Suprapubic skin (tissue), 4 donors: Measurements from ENCODE around the gene USP32. TPM values are rescaled to one million over a fixed set of nuclear protein-coding genes. Genes with fewer than 3 reads are reported as not detected.
A peak's percentile ranks its signal among the peaks of the same experiment; 100 is the strongest.
"Not testable (repeated sequence)": the region's sequence is repeated elsewhere in the genome, so short reads cannot be mapped to it uniquely, and the experiment has no call there.

Experiments used
- DNase-seq, 2 donors: peaks; one replicate each; pipeline ENCODE4 v3.0.0-alpha.2; 2019; ENCODE audit warnings: low spot score in 2 of 2
- H3K27ac ChIP-seq: fragments of 200-600 bp; sonication (generic); one replicate; pipeline ENCODE4 v1.5.1; 2019
- H3K27me3 ChIP-seq: fragments of 200-600 bp; sonication (generic); one replicate; pipeline ENCODE4 v1.5.1; 2019
- H3K36me3 ChIP-seq: fragments of 200-600 bp; sonication (generic); one replicate; pipeline ENCODE4 v1.5.1; 2019
- H3K4me1 ChIP-seq: fragments of 200-600 bp; sonication (generic); one replicate; pipeline ENCODE4 v1.5.1; 2019
- H3K4me3 ChIP-seq: fragments of 200-600 bp; sonication (generic); one replicate; pipeline ENCODE4 v1.5.1; 2019; ENCODE audit warnings: mild to moderate bottlenecking
- H3K9me3 ChIP-seq: fragments of 200-600 bp; sonication (generic); one replicate; pipeline ENCODE4 v1.5.1; 2019
- EP300 ChIP-seq: sonication (generic); formaldehyde crosslinking; IDR thresholded peaks from one replicate; pipeline ENCODE4 v1.6.1; 2017; ENCODE audit warnings: antibody characterized with exemption
- POLR2A ChIP-seq, 2 donors: fragments of 450-650 bp; IDR thresholded peaks; one replicate each; pipeline ENCODE4 v1.6.1; 2017; ENCODE audit warnings: antibody characterized with exemption in 2 of 2, mild to moderate bottlenecking in 2 of 2, moderate library complexity in 2 of 2
- POLR2AphosphoS5 ChIP-seq, 3 donors: sonication (generic); formaldehyde crosslinking; IDR thresholded peaks; one replicate each; pipeline ENCODE4 v1.6.1; 2017; ENCODE audit warnings: antibody characterized with exemption in 3 of 3
- WGBS: methylation state at CpG from one replicate; pipeline ENCODE4 v1.1.5; 2018; 5-methylcytosine and 5-hydroxymethylcytosine counted together
- total RNA-seq, 4 donors: library from RNA; depleted of rRNA; stranded (reverse); fragments of >200 nt; gene quantifications; one replicate each; pipeline ENCODE4 v1.1.0, GENCODE V29; 2016
- TF ChIP-seq, protein P1 (sequence below), 2 donors: fragments of 200-600 bp in 1 of 2; fragments of 450-650 bp in 1 of 2; sonication (generic) in 1 of 2; IDR thresholded peaks; one replicate each; pipeline ENCODE4 v1.5.1; 2016 to 2019; ENCODE audit warnings: antibody characterized with exemption in 2 of 2, mild to moderate bottlenecking in 1 of 2, moderate library complexity in 1 of 2

USP32 gene
- total RNA-seq, 4 donors from 2014 or later, result 58.3 to 74.5 (median 62.0) TPM

DNA sequence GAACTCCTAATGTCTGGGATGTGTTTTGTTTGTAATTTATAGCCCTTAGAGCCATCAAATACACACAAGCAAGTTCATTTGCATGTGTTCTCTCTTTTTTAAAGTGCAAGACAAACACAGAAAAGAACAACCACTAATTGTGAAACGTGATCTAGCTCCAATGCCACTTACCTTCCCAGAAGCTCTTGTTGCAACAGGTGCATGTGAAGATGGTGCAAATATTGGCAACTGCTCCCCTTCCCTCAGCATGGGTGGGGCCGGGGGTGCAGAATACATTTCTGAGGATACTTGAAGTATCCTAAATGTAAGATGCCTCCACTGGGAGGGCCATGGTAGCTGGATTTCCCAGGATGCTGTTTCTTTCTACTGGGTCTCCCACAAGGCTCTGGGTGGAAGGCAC is 213.8 kb downstream of the USP32 start:
- not testable (repeated sequence) for H3K4me1 ChIP-seq, H3K27me3 ChIP-seq, H3K4me3 ChIP-seq, H3K27ac ChIP-seq, H3K9me3 ChIP-seq, DNase-seq
- H3K36me3 ChIP-seq, result peaks cover 61% of the 10 kb centered on the region
- 90% methylated on average over 2 of the region's 2 CpGs for WGBS

DNA sequence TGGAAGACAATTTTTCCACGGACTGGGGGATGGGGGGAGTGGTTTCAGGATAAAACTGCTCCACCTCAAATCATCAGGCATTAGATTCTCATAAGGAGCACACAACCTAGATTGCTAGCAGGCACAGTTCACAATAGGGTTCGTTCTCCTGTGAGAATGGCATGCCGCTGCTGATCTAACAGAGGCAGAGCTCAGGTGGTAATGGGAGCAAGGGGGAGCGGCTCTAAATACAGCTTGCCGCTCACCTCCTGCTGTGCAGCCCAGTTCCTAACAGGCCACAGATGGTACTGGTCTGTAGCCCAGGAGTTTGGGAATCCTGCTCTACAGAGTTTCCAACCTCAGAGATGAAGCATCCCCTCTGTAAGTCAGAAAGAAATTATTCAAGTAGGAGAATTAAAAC is 215.2 kb downstream of the USP32 start:
- H3K27ac ChIP-seq, DNase-seq, H3K27me3 ChIP-seq, H3K9me3 ChIP-seq, H3K4me1 ChIP-seq, H3K4me3 ChIP-seq: not testable (repeated sequence)
- 93% methylated on average over 5 of the region's 5 CpGs for WGBS
- peaks cover 47% of the 10 kb centered on the region for H3K36me3 ChIP-seq

DNA sequence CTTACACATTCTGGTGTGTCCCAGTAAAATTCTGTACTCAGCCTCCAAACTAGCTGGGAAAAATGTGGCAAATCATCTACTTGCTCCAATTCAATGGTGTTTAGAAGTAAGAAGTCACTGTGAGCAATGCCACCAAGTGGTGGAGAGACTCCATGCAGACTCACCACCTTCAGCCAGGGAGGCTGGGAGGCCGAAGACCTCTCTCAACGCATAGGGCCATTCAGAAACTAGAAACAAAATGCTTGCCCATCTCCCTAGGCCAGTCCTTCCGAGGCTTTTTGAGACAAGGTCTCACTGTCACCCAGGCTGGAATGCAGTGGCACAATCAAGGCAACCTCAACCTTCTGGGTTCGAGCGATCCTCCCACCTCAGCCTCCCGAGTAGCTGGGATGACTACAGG is 217.2 kb downstream of the USP32 start:
- not testable (repeated sequence) for H3K27ac ChIP-seq, DNase-seq, H3K4me3 ChIP-seq, H3K4me1 ChIP-seq, H3K27me3 ChIP-seq, H3K9me3 ChIP-seq
- H3K36me3 ChIP-seq, result peaks cover 27% of the 10 kb centered on the region
- TF ChIP-seq, protein P1, sequence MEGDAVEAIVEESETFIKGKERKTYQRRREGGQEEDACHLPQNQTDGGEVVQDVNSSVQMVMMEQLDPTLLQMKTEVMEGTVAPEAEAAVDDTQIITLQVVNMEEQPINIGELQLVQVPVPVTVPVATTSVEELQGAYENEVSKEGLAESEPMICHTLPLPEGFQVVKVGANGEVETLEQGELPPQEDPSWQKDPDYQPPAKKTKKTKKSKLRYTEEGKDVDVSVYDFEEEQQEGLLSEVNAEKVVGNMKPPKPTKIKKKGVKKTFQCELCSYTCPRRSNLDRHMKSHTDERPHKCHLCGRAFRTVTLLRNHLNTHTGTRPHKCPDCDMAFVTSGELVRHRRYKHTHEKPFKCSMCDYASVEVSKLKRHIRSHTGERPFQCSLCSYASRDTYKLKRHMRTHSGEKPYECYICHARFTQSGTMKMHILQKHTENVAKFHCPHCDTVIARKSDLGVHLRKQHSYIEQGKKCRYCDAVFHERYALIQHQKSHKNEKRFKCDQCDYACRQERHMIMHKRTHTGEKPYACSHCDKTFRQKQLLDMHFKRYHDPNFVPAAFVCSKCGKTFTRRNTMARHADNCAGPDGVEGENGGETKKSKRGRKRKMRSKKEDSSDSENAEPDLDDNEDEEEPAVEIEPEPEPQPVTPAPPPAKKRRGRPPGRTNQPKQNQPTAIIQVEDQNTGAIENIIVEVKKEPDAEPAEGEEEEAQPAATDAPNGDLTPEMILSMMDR (IDR thresholded peaks at IDR 0.05), result peak in 1 of 2 donors; percentile 7
- 97% methylated on average over 6 of the region's 6 CpGs for WGBS

DNA sequence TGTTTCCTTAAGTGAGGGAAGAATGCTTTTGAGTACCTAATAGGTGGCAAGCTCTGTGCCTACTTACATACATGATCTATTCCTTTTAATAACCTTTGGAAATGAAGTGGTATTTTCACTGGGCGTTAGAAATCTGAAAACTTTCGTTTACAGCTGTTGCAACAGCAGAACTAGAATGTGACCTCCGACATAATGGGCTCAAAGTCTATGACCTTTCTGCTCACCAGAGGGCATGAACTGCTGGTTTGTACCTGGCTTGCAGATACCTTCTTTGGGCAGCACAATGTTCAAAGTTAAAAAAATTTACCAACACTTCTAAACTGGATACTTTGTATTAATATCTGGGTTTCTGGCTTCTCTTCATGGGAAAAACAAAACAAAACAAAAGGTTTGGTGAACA is 217.9 kb downstream of the USP32 start:
- H3K27ac ChIP-seq, result no peak overlapping the region
- H3K4me1 ChIP-seq, result peaks cover 8% of the 10 kb centered on the region
- peaks cover 20% of the 10 kb centered on the region for H3K36me3 ChIP-seq
- no peak for DNase-seq
- TF ChIP-seq POLR2A (IDR thresholded peaks at IDR 0.05), result no peak
- TF ChIP-seq, protein P1 (IDR thresholded peaks at IDR 0.05), result no peak
- no peak for TF ChIP-seq EP300
- no peak for TF ChIP-seq POLR2AphosphoS5 (IDR thresholded peaks at IDR 0.05)
- 74% methylated on average over 3 of the region's 3 CpGs for WGBS
- no peaks in the 10 kb centered on the region for H3K27me3 ChIP-seq
- H3K9me3 ChIP-seq, result no peaks in the 10 kb centered on the region
- H3K4me3 ChIP-seq, result no peak overlapping the region

DNA sequence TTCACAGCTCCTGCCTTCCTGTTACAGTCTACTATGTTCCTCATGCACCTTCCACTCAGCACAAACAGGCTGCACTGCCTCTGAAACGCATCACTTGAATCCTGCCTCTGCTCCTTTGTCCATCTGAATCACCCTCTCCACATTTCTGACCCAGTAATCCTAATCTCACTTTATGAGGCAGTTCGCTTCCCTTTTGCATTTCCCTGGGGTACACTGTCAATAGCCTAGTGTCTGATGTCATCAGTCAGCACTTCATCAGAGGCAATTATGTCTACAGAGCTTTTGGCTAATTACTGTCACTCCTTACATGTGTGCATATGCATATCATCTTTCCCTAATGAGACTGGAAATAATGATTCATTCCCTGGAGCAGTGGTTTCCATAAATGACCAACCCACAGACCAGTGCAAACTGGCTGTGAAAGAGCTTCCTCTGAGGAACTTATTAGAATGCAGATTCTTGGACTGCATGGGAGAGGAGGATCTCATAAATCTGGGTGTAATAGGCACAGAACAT is 218.6 kb downstream of the USP32 start:
- WGBS, result 62% methylated on average over 2 of the region's 2 CpGs
- DNase-seq, result no peak

DNA sequence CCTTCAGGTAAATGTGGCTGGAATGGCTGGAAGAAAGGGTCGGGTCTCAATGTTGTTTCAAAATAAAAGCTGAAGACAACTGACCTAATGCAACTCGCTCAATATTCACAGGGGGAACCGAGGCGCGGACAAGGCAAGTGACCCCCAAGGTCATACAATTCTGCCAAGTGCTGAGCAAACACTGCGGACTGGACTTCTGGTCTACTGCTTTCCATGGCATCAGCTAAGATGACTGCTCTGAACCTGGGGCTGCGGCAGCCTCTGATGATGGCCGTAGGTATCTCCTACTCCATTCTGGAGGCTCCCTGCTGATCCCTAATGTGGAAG is 220.2 kb downstream of the USP32 start:
- Histone ChIP-seq H3K27me3 (no peaks in the 10 kb centered on the region), H3K4me1 (peaks cover 8% of the 10 kb centered on the region), H3K27ac (no peak overlapping the region), H3K9me3 (no peaks in the 10 kb centered on the region), H3K36me3 (peaks cover 7% of the 10 kb centered on the region), H3K4me3 (no peak overlapping the region)
- DNase-seq, result no peak
- WGBS, result 92% methylated on average over 8 of the region's 8 CpGs
- TF ChIP-seq POLR2A (IDR thresholded peaks at IDR 0.05) (no peak), EP300 (no peak), POLR2AphosphoS5 (IDR thresholded peaks at IDR 0.05) (no peak)
- TF ChIP-seq, protein P1 (IDR thresholded peaks at IDR 0.05), result no peak

More for the DNA sequence above, 218.6 kb downstream of the USP32 start:
- no peaks in the 10 kb centered on the region for H3K9me3 ChIP-seq
- H3K4me1 ChIP-seq, result peaks cover 8% of the 10 kb centered on the region
- peaks cover 16% of the 10 kb centered on the region for H3K36me3 ChIP-seq
- no peak overlapping the region for H3K27ac ChIP-seq
- H3K4me3 ChIP-seq, result no peak overlapping the region
- TF ChIP-seq, protein P1 (IDR thresholded peaks at IDR 0.05), result no peak
- TF ChIP-seq POLR2AphosphoS5 (IDR thresholded peaks at IDR 0.05), result no peak
- no peak for TF ChIP-seq POLR2A (IDR thresholded peaks at IDR 0.05)
- no peak for TF ChIP-seq EP300
- H3K27me3 ChIP-seq, result no peaks in the 10 kb centered on the region
